HepG2 (cell line): ENCODE data around the gene MSMP. TPM values are rescaled to one million over a fixed set of nuclear protein-coding genes. Genes with fewer than 3 reads are reported as not detected.

Experiments used
- CHCHD3 ChIP-seq: sonication (generic); formaldehyde crosslinking; IDR thresholded peaks from 2 replicates; pipeline ENCODE4 v1.8.0; 2022; ENCODE audit warnings: mild to moderate bottlenecking, missing genetic modification reagents, moderate library complexity
- FOXA3 ChIP-seq: IDR thresholded peaks from 2 replicates; pipeline ENCODE4 v1.6.1; 2016; ENCODE audit warnings: missing genetic modification reagents, missing compliant biosample characterization
- FOXM1 ChIP-seq: sonication (generic); formaldehyde crosslinking; IDR thresholded peaks from 2 replicates; pipeline ENCODE4 v1.5.0; 2020; ENCODE audit warnings: missing genetic modification reagents
- FOXP1 ChIP-seq, 2 experiments: fragments of 450-650 bp in 1 of 2; IDR thresholded peaks; 2 replicates each; pipeline ENCODE4 v1.6.1; 2017 to 2018; ENCODE audit warnings: antibody characterized with exemption in 1 of 2
- HHEX ChIP-seq: IDR thresholded peaks from 2 replicates; pipeline ENCODE4 v1.6.1; 2016; ENCODE audit warnings: control low read depth
- HNF1B ChIP-seq: sonication (generic); formaldehyde crosslinking; IDR thresholded peaks from 2 replicates; pipeline ENCODE4 v1.5.1; 2020; ENCODE audit warnings: mild to moderate bottlenecking, moderate library complexity, missing genetic modification reagents
- HNRNPL ChIP-seq: fragments of 200-400 bp; formaldehyde crosslinking; IDR thresholded peaks from 2 replicates; pipeline ENCODE4 v1.6.1; 2017; ENCODE audit warnings: mild to moderate bottlenecking, low read depth, low read length
- HOXA7 ChIP-seq: sonication (generic); formaldehyde crosslinking; IDR thresholded peaks from 2 replicates; pipeline ENCODE4 v1.8.1; 2022; ENCODE audit warnings: mild to moderate bottlenecking, missing genetic modification reagents, moderate library complexity
- IRF1 ChIP-seq: sonication (generic); formaldehyde crosslinking; IDR thresholded peaks from 2 replicates; pipeline ENCODE4 v1.4.0; 2020; ENCODE audit warnings: low read depth, mild to moderate bottlenecking, missing genetic modification reagents
- LBX2 ChIP-seq: sonication (generic); formaldehyde crosslinking; IDR thresholded peaks from 2 replicates; pipeline ENCODE4 v1.5.0; 2020; ENCODE audit warnings: missing genetic modification reagents, mild to moderate bottlenecking, borderline replicate concordance
- NR2F2 ChIP-seq: IDR thresholded peaks from 2 replicates; pipeline ENCODE4 v1.6.1; 2012; ENCODE audit warnings: low read depth, inconsistent platforms, borderline replicate concordance
- RAD21 ChIP-seq: fragments of 450-650 bp; formaldehyde crosslinking; IDR thresholded peaks from 2 replicates; pipeline ENCODE4 v1.5.0; 2020; ENCODE audit warnings: mild to moderate bottlenecking
- RFXANK ChIP-seq: IDR thresholded peaks from 2 replicates; pipeline ENCODE4 v1.6.1; 2016
- SAP130 ChIP-seq: IDR thresholded peaks from 2 replicates; pipeline ENCODE4 v1.6.1; 2016; ENCODE audit warnings: low read depth
- SOX5 ChIP-seq: IDR thresholded peaks from 2 replicates; pipeline ENCODE4 v1.6.1; 2016; ENCODE audit warnings: borderline replicate concordance
- TGIF2 ChIP-seq: IDR thresholded peaks from 2 replicates; pipeline ENCODE4 v1.6.1; 2016; ENCODE audit warnings: control low read depth, missing compliant biosample characterization
- WIZ ChIP-seq: sonication (generic); formaldehyde crosslinking; IDR thresholded peaks from 2 replicates; pipeline ENCODE4 v1.5.1; 2020; ENCODE audit warnings: mild to moderate bottlenecking, missing genetic modification reagents
- ZEB1 ChIP-seq: IDR thresholded peaks from 2 replicates; pipeline ENCODE4 v1.6.1; 2012; ENCODE audit warnings: mild to moderate bottlenecking, low read depth, inconsistent platforms; ENCODE audit not compliant: insufficient replicate concordance
- ZFP36L1 ChIP-seq: sonication (generic); formaldehyde crosslinking; IDR thresholded peaks from 2 replicates; pipeline ENCODE4 v1.8.0; 2022; ENCODE audit warnings: mild to moderate bottlenecking, missing genetic modification reagents, moderate library complexity
- ZFX ChIP-seq: sonication (generic); formaldehyde crosslinking; IDR thresholded peaks from 2 replicates; pipeline ENCODE4 v1.4.0; 2020; ENCODE audit warnings: mild to moderate bottlenecking, low read depth, missing genetic modification reagents, moderate library complexity
- ZNF275 ChIP-seq: sonication (generic); formaldehyde crosslinking; IDR thresholded peaks from 2 replicates; pipeline ENCODE4 v1.8.0; 2022; ENCODE audit warnings: missing genetic modification reagents, mild to moderate bottlenecking, inconsistent platforms, borderline replicate concordance
- ZNF33A ChIP-seq: sonication (generic); formaldehyde crosslinking; IDR thresholded peaks from 2 replicates; pipeline ENCODE4 v1.5.1; 2020; ENCODE audit warnings: missing genetic modification reagents, mild to moderate bottlenecking, moderate library complexity, borderline replicate concordance
- ZNF451 ChIP-seq: sonication (generic); formaldehyde crosslinking; IDR thresholded peaks from 2 replicates; pipeline ENCODE4 v1.5.0; 2020; ENCODE audit warnings: mild to moderate bottlenecking, missing genetic modification reagents
- ZNF550 ChIP-seq: sonication (generic); formaldehyde crosslinking; IDR thresholded peaks from 2 replicates; pipeline ENCODE4 v1.4.0; 2020; ENCODE audit warnings: mild to moderate bottlenecking, missing genetic modification reagents, borderline replicate concordance
- ZNF678 ChIP-seq: sonication (generic); formaldehyde crosslinking; IDR thresholded peaks from 2 replicates; pipeline ENCODE4 v1.4.0; 2020; ENCODE audit warnings: mild to moderate bottlenecking, missing genetic modification reagents
- ZNF788 ChIP-seq: sonication (generic); formaldehyde crosslinking; IDR thresholded peaks from 2 replicates; pipeline ENCODE4 v1.5.0; 2020; ENCODE audit warnings: mild to moderate bottlenecking, missing genetic modification reagents, borderline replicate concordance
- polyA plus RNA-seq, 8 experiments: library from polyadenylated mRNA; depleted of rRNA in 3 of 8; stranded (reverse) in 7 of 8; unstranded in 1 of 8; fragments of >200 nt; fragmentation: Illumina TruSeq in 4 of 8; extraction: Trizol in 4 of 8; gene quantifications; 2 replicates each; pipeline versions ENCODE4 v1.2.1 to v1.2.3, GENCODE V29; 2011 to 2016; ENCODE audit warnings: low read depth in 4 of 8, missing spikeins in 1 of 8, mixed read lengths in 1 of 8; ENCODE audit not compliant: insufficient read depth in 1 of 8
- total RNA-seq, 5 experiments: library from RNA; depleted of rRNA; stranded (reverse); fragments of >200 nt; fragmentation: Illumina TruSeq; extraction: Trizol; gene quantifications; 2 replicates each; pipeline ENCODE4 v1.2.3, GENCODE V29; 2016; ENCODE audit warnings: low read depth in 1 of 5
- TF ChIP-seq, protein P1 (sequence below): IDR thresholded peaks from 2 replicates; pipeline ENCODE4 v1.6.1; 2016; ENCODE audit warnings: mild to moderate bottlenecking
- TF ChIP-seq, protein P2 (sequence below): sonication (generic); formaldehyde crosslinking; IDR thresholded peaks from 2 replicates; pipeline ENCODE4 v1.8.0; 2022; ENCODE audit warnings: mild to moderate bottlenecking, missing genetic modification reagents, moderate library complexity

MSMP gene
- total and polyA plus RNA-seq, 2 of the 13 experiments (the other 11 are each of a cell fraction or from before 2014, with no cell fraction given), result 0.24 to 0.46 TPM

DNA sequence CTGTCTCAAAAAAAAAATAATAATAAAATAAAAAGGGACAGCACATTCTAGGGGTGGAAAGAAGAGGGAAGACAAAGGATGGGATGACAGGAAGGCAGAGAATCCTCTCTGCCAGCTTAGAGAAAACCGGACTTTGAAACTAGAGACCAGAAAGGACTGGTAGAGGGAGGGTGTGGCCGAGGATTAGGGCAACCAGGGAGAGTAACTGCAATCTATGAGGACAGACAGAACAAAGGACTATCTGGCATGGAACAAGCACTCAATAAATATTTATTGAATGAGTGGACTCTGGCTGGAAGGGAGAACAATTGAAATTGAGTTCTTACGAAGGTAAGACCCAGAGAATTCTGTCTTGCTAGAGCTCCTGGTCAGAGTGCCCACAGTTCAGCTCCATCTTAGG is 7.5 kb downstream of the MSMP start (continued):
- TF ChIP-seq, protein P1, sequence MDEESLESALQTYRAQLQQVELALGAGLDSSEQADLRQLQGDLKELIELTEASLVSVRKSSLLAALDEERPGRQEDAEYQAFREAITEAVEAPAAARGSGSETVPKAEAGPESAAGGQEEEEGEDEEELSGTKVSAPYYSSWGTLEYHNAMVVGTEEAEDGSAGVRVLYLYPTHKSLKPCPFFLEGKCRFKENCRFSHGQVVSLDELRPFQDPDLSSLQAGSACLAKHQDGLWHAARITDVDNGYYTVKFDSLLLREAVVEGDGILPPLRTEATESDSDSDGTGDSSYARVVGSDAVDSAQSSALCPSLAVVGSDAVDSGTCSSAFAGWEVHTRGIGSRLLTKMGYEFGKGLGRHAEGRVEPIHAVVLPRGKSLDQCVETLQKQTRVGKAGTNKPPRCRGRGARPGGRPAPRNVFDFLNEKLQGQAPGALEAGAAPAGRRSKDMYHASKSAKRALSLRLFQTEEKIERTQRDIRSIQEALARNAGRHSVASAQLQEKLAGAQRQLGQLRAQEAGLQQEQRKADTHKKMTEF (CRISPR knock-in tag), result no peak
- TF ChIP-seq IRF1 (CRISPR knock-in tag) (no peak), TGIF2 (CRISPR knock-in tag) (no peak), RFXANK (CRISPR knock-in tag) (no peak), HNRNPL (no peak), NR2F2 (no peak), ZNF33A (no peak), LBX2 (no peak), CHCHD3 (CRISPR knock-in tag) (no peak), ZFP36L1 (CRISPR knock-in tag) (no peak), FOXP1 (IDR thresholded peaks at IDR 0.05) (no peak), FOXP1 (CRISPR knock-in tag; IDR thresholded peaks at IDR 0.05) (no peak), FOXM1 (CRISPR knock-in tag) (no peak), ZEB1 (no peak), SOX5 (CRISPR knock-in tag) (peak; percentile 89), ZNF678 (no peak), RAD21 (CRISPR knock-in tag) (no peak), ZNF550 (CRISPR knock-in tag) (no peak), ZFX (CRISPR knock-in tag) (0 out of 2 replicates have a peak, but pooled peaks have one; percentile 12), SAP130 (peak; percentile 73), HNF1B (CRISPR knock-in tag) (no peak), ZNF275 (CRISPR knock-in tag) (no peak), HOXA7 (no peak), ZNF451 (no peak), FOXA3 (CRISPR knock-in tag) (0 out of 2 replicates have a peak, but pooled peaks have one; percentile 11), WIZ (CRISPR knock-in tag) (no peak), HHEX (CRISPR knock-in tag) (no peak), ZNF788 (CRISPR knock-in tag) (no peak)
- TF ChIP-seq, protein P2, sequence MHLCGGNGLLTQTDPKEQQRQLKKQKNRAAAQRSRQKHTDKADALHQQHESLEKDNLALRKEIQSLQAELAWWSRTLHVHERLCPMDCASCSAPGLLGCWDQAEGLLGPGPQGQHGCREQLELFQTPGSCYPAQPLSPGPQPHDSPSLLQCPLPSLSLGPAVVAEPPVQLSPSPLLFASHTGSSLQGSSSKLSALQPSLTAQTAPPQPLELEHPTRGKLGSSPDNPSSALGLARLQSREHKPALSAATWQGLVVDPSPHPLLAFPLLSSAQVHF (CRISPR knock-in tag), result no peak
